ENCODE measurements around the gene POMGNT1.

DNA sequence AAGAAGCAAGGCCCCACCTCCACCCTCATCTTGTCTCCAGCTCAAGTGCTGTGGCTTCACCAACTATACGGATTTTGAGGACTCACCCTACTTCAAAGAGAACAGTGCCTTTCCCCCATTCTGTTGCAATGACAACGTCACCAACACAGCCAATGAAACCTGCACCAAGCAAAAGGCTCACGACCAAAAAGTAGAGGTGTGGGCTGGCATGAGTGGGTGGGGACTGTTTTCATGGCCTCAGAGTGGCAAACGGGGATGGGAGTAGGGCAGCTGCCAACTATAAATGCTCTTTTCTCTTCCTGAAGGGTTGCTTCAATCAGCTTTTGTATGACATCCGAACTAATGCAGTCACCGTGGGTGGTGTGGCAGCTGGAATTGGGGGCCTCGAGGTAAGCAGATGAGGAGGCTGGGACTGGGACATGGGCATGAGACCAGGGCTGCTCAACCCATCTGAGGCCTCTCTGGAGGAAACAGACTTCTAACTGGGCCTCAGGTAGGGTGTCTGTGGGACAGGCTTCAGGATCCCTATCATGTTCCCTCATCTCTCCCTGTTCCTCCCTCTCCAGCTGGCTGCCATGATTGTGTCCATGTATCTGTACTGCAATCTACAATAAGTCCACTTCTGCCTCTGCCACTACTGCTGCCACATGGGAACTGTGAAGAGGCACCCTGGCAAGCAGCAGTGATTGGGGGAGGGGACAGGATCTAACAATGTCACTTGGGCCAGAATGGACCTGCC, 13.1 kb downstream of the POMGNT1 start:
- TF ChIP-seq, protein P1, sequence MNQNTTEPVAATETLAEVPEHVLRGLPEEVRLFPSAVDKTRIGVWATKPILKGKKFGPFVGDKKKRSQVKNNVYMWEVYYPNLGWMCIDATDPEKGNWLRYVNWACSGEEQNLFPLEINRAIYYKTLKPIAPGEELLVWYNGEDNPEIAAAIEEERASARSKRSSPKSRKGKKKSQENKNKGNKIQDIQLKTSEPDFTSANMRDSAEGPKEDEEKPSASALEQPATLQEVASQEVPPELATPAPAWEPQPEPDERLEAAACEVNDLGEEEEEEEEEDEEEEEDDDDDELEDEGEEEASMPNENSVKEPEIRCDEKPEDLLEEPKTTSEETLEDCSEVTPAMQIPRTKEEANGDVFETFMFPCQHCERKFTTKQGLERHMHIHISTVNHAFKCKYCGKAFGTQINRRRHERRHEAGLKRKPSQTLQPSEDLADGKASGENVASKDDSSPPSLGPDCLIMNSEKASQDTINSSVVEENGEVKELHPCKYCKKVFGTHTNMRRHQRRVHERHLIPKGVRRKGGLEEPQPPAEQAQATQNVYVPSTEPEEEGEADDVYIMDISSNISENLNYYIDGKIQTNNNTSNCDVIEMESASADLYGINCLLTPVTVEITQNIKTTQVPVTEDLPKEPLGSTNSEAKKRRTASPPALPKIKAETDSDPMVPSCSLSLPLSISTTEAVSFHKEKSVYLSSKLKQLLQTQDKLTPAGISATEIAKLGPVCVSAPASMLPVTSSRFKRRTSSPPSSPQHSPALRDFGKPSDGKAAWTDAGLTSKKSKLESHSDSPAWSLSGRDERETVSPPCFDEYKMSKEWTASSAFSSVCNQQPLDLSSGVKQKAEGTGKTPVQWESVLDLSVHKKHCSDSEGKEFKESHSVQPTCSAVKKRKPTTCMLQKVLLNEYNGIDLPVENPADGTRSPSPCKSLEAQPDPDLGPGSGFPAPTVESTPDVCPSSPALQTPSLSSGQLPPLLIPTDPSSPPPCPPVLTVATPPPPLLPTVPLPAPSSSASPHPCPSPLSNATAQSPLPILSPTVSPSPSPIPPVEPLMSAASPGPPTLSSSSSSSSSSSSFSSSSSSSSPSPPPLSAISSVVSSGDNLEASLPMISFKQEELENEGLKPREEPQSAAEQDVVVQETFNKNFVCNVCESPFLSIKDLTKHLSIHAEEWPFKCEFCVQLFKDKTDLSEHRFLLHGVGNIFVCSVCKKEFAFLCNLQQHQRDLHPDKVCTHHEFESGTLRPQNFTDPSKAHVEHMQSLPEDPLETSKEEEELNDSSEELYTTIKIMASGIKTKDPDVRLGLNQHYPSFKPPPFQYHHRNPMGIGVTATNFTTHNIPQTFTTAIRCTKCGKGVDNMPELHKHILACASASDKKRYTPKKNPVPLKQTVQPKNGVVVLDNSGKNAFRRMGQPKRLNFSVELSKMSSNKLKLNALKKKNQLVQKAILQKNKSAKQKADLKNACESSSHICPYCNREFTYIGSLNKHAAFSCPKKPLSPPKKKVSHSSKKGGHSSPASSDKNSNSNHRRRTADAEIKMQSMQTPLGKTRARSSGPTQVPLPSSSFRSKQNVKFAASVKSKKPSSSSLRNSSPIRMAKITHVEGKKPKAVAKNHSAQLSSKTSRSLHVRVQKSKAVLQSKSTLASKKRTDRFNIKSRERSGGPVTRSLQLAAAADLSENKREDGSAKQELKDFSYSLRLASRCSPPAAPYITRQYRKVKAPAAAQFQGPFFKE (tag by site-specific recombination; IDR thresholded peaks at IDR 0.05; ENCODE audit: borderline replicate concordance): no peak
- TF ChIP-seq, protein P2, sequence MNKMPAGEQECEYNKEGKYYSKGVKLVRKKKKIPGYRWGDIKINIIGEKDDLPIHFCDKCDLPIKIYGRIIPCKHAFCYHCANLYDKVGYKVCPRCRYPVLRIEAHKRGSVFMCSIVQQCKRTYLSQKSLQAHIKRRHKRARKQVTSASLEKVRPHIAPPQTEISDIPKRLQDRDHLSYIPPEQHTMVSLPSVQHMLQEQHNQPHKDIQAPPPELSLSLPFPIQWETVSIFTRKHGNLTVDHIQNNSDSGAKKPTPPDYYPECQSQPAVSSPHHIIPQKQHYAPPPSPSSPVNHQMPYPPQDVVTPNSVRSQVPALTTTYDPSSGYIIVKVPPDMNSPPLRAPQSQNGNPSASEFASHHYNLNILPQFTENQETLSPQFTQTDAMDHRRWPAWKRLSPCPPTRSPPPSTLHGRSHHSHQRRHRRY (tag by site-specific recombination; IDR thresholded peaks at IDR 0.05): no peak
- TF ChIP-seq, protein P3, sequence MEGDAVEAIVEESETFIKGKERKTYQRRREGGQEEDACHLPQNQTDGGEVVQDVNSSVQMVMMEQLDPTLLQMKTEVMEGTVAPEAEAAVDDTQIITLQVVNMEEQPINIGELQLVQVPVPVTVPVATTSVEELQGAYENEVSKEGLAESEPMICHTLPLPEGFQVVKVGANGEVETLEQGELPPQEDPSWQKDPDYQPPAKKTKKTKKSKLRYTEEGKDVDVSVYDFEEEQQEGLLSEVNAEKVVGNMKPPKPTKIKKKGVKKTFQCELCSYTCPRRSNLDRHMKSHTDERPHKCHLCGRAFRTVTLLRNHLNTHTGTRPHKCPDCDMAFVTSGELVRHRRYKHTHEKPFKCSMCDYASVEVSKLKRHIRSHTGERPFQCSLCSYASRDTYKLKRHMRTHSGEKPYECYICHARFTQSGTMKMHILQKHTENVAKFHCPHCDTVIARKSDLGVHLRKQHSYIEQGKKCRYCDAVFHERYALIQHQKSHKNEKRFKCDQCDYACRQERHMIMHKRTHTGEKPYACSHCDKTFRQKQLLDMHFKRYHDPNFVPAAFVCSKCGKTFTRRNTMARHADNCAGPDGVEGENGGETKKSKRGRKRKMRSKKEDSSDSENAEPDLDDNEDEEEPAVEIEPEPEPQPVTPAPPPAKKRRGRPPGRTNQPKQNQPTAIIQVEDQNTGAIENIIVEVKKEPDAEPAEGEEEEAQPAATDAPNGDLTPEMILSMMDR (tag by site-specific recombination; IDR thresholded peaks at IDR 0.05): no peak
- TF ChIP-seq ZNF768 (tag by site-specific recombination; IDR thresholded peaks at IDR 0.05) (no peak), HOXC10 (CRISPR knock-in tag; IDR thresholded peaks at IDR 0.05) (no peak), SP7 (tag by site-specific recombination; IDR thresholded peaks at IDR 0.05) (no peak), ZNF324 (tag by site-specific recombination; IDR thresholded peaks at IDR 0.05) (no peak), GFI1B (tag by site-specific recombination; IDR thresholded peaks at IDR 0.05) (no peak), MYNN (tag by site-specific recombination; IDR thresholded peaks at IDR 0.05; ENCODE audit: borderline replicate concordance) (no peak), ZNF10 (tag by site-specific recombination; IDR thresholded peaks at IDR 0.05) (no peak), KLF10 (tag by site-specific recombination; IDR thresholded peaks at IDR 0.05) (no peak)
- TF ChIP-seq, protein P4, sequence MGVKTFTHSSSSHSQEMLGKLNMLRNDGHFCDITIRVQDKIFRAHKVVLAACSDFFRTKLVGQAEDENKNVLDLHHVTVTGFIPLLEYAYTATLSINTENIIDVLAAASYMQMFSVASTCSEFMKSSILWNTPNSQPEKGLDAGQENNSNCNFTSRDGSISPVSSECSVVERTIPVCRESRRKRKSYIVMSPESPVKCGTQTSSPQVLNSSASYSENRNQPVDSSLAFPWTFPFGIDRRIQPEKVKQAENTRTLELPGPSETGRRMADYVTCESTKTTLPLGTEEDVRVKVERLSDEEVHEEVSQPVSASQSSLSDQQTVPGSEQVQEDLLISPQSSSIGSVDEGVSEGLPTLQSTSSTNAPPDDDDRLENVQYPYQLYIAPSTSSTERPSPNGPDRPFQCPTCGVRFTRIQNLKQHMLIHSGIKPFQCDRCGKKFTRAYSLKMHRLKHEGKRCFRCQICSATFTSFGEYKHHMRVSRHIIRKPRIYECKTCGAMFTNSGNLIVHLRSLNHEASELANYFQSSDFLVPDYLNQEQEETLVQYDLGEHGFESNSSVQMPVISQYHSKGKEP (tag by site-specific recombination; IDR thresholded peaks at IDR 0.05): no peak
